Thyroid gland (tissue), 4 donors: ENCODE data around the gene SPATA17.

Experiments
- CTCF ChIP-seq, 6 experiments: fragments of 200-600 bp in 3 of 6; fragments of 450-650 bp in 3 of 6; sonication (generic) in 3 of 6; IDR thresholded peaks; one replicate each; pipeline ENCODE4 v1.5.1; 2016 to 2019; ENCODE audit warnings: antibody characterized with exemption in 6 of 6, mild to moderate bottlenecking in 2 of 6, inconsistent platforms in 1 of 6, moderate library complexity in 1 of 6
- POLR2A ChIP-seq, 2 donors: fragments of 450-650 bp; IDR thresholded peaks; one replicate each; pipeline ENCODE4 v1.6.1; 2017; ENCODE audit warnings: antibody characterized with exemption in 2 of 2, mild to moderate bottlenecking in 2 of 2, moderate library complexity in 1 of 2

- TF ChIP-seq CTCF (IDR thresholded peaks at IDR 0.05) (no peak), POLR2A (IDR thresholded peaks at IDR 0.05) (no peak)
Measured at GRCh38 chr1:217614200-217614712, 16.9 kb upstream of the SPATA17 start.
